Skeletal muscle satellite cell (primary cell): ENCODE data around the gene C1orf116.

Source experiments
- H3K27me3 ChIP-seq: 2 replicates; pipeline ENCODE4 v1.7.0; 2013; ENCODE audit warnings: low read length; ENCODE audit not compliant: control insufficient read depth, insufficient read depth
- H3K36me3 ChIP-seq: 2 replicates; pipeline ENCODE4 v1.7.0; 2013; ENCODE audit warnings: mild to moderate bottlenecking, control low read depth, low read length; ENCODE audit not compliant: insufficient read depth
- H3K4me1 ChIP-seq: 2 replicates; pipeline ENCODE4 v1.7.0; 2013; ENCODE audit warnings: low read length; ENCODE audit not compliant: control insufficient read depth, insufficient read depth
- H3K4me2 ChIP-seq: 2 replicates; pipeline ENCODE4 v1.7.0; 2013; ENCODE audit warnings: mild to moderate bottlenecking, low read length
- H3K4me3 ChIP-seq: 2 replicates; pipeline ENCODE4 v1.7.0; 2013; ENCODE audit warnings: low read length
- H3K9ac ChIP-seq: 2 replicates; pipeline ENCODE4 v1.7.0; 2013; ENCODE audit warnings: mild to moderate bottlenecking, low read depth, low read length, moderate library complexity
- H3K9me3 ChIP-seq: replicated peaks from 2 replicates; pipeline ENCODE4 v1.7.0; 2013; ENCODE audit warnings: mild to moderate bottlenecking, control low read depth, low read length

The C1orf116 gene

DNA sequence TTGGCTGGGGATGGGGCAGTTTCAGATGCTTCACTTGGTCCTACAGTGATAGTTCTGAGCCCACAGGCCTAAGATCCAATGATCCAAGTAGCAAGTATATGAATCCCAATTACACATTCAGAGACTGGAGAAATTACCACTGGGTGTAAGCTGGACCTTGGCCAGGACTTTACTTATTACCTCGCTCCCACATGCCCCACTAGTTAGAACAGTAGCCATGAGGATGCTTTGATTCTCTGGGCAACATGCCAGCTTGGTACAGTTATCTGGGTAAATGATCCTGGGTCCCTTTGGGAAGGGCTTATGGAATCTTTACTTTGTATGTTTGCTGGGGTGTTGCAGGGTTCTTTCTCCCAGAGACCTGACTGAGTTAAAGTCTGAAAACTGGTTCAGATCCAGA, 57.2 kb downstream of the C1orf116 start:
- Histone ChIP-seq H3K9me3 (no peaks in the 10 kb centered on the region), H3K36me3 (no peaks in the 10 kb centered on the region), H3K9ac (no peak overlapping the region), H3K4me3 (no peak overlapping the region), H3K4me2 (no peak overlapping the region), H3K4me1 (no peaks in the 10 kb centered on the region), H3K27me3 (peaks cover 35% of the 10 kb centered on the region)

- Histone ChIP-seq H3K27me3 (peaks cover 47% of the 10 kb centered on the region), H3K9me3 (no peaks in the 10 kb centered on the region), H3K9ac (no peak overlapping the region), H3K4me1 (no peaks in the 10 kb centered on the region), H3K36me3 (no peaks in the 10 kb centered on the region), H3K4me3 (no peak overlapping the region), H3K4me2 (no peak overlapping the region)
Observed at GRCh38 chr1:206974140-206974539, 58.4 kb downstream of the C1orf116 start.

DNA sequence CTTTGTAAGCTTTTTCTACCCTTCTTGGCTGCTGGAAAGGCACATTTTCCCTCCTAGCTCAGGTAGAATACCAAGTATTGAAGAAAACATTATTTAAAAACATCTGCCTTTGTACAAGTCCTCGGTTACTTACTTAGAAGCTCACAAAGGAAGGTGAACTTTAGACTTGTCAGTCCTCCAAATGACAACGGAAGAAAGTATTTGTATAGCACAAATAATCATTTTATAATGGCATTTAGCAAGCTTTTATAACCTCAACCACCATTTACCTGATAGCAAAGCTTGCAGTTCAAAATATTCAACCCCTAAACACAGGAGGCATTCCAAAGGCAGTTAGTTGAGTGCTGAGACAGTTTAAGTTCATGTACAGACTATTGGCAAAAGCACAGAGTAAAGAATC, 59.8 kb downstream of the C1orf116 start:
- Histone ChIP-seq H3K4me2 (no peak overlapping the region), H3K36me3 (no peaks in the 10 kb centered on the region), H3K4me1 (no peaks in the 10 kb centered on the region), H3K9me3 (no peaks in the 10 kb centered on the region), H3K9ac (no peak overlapping the region), H3K4me3 (no peak overlapping the region), H3K27me3 (peaks cover 54% of the 10 kb centered on the region)

DNA sequence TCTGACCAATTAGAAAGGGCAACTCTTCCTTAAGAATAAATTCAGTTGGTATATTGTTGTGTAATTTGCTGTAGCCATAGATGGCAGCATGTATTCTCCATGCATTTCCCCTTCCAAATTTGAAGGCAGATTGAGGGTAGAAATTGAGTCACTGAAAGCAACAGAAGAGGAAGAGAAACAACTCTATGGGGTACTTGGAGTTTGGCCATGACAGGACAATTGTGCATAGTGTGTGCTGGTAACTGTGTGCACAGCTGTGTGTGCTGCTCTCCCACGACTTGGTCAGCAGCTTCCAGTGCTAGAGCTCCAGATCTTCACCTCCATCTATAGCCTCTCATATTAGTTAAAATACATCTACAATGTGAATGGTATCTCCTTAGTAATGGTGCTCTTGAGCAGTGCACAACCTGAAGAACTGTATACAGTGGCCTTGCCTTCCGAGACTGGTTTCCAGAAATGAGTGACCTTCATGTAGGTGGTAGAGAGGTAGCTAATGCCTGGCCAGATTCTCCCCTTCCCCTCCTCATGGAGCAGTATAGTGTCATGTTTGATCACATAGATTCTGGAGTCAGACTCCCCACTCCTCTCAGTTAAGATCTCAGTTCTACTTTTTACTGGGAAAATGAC, 61.4 kb downstream of the C1orf116 start:
- no peaks in the 10 kb centered on the region for H3K9me3 ChIP-seq
- no peak overlapping the region for H3K4me2 ChIP-seq
- H3K4me1 ChIP-seq = no peaks in the 10 kb centered on the region
- no peak overlapping the region for H3K4me3 ChIP-seq
- H3K27me3 ChIP-seq = peaks cover 56% of the 10 kb centered on the region
- H3K36me3 ChIP-seq = no peaks in the 10 kb centered on the region
- no peak overlapping the region for H3K9ac ChIP-seq

DNA sequence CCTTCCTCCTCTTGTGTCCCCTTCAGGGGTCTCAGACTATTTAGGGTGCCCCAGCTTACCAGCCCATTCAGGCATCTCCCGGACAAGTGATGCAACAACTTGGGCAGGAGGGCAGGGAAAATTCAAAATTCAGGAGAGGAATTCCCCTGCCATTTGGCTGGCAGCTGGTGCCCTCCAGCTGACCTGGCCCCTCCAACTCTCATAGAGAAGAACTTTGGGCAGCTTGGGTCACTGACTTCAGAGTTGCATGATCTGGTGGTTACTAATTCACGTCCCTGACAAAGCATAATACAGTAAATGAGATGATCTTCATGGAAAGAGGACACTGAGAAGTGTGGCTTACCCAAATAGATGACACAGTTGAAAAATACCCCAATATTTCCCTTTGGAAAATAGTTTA, 62.1 kb downstream of the C1orf116 start, which contains the start of gene FCAMR:
TSS of gene FCAMR (minus strand) at position 15 of the 400 bp plus-strand sequence. CDS start 335 bp downstream, outside the sequence.
- H3K9ac ChIP-seq = no peak within 1 kb of the TSS
- H3K9me3 ChIP-seq = no peaks in the 10 kb centered on the region
- H3K4me2 ChIP-seq = no peak within 1 kb of the TSS
- no peaks in the 10 kb centered on the region for H3K36me3 ChIP-seq
- no peak within 1 kb of the TSS for H3K4me3 ChIP-seq
- peaks cover 56% of the 10 kb centered on the region for H3K27me3 ChIP-seq
- no peaks in the 10 kb centered on the region for H3K4me1 ChIP-seq

DNA sequence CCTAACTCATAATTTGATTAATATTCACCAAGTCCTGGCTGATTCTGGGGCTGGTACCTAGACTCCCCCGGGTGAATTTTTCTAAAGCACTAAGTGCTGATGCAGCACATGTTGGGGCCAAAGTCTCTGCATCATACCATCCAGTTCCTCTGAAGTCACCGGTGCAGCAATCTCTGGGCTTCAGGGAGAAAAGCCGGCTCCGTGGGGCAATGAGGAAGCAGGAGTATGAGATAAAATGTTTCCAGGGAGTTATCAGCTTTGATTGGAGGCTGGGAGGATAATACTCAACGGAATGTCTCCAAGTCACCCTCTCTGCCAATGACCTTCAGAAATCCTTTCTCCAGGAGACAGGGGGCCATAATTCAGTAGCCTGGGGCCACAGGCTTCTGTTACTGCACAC, 63.5 kb downstream of the C1orf116 start:
- no peak overlapping the region for H3K4me2 ChIP-seq
- H3K27me3 ChIP-seq = peaks cover 54% of the 10 kb centered on the region
- H3K4me3 ChIP-seq = no peak overlapping the region

More for the DNA sequence above, 63.5 kb downstream of the C1orf116 start:
- no peaks in the 10 kb centered on the region for H3K36me3 ChIP-seq
- H3K4me1 ChIP-seq = no peaks in the 10 kb centered on the region
- H3K9ac ChIP-seq = no peak overlapping the region
- H3K9me3 ChIP-seq = no peaks in the 10 kb centered on the region
